Activated B cell treated with CpG ODN at 0.5 μM for 24 hours (primary cell): Measurements from ENCODE around the gene ARHGDIG. TPM values are rescaled to one million over a fixed set of nuclear protein-coding genes. Genes with fewer than 3 reads are reported as not detected.

Experiments used
- ATAC-seq: fragments of 200-7000 bp; cut with Tn5 transposase; one replicate; pipeline ENCODE4 v1.10.0; 2021; ENCODE audit warnings: low read depth, mild to moderate bottlenecking, moderate library complexity
- CTCF ChIA-PET: fragments of 350-600 bp; sonication (Branson Sonifier 250); formaldehyde crosslinking; loops from one replicate; lab custom pipeline; 2021; ENCODE audit warnings: antibody characterized with exemption; lab: Charles Lee
- POLR2A ChIA-PET: fragments of 350-600 bp; sonication (Branson Sonifier 250); formaldehyde crosslinking; loops from one replicate; lab custom pipeline; 2021; ENCODE audit warnings: antibody characterized with exemption; lab: Charles Lee
- DNase-seq: peaks from one replicate; pipeline ENCODE4 v3.0.0; 2022
- H3K27ac Mint-ChIP-seq: one replicate; pipeline ENCODE4 v1.8.0; 2020; ENCODE audit warnings: mixed read lengths
- H3K27me3 Mint-ChIP-seq: one replicate; pipeline ENCODE4 v1.8.0; 2021; ENCODE audit warnings: mixed read lengths
- H3K36me3 Mint-ChIP-seq: one replicate; pipeline ENCODE4 v1.8.0; 2021; ENCODE audit warnings: low read depth, mixed read lengths
- H3K4me1 Mint-ChIP-seq: one replicate; pipeline ENCODE4 v1.8.0; 2021; ENCODE audit warnings: mixed read lengths
- H3K4me3 Mint-ChIP-seq: one replicate; pipeline ENCODE4 v1.8.0; 2020; ENCODE audit warnings: mild to moderate bottlenecking, mixed read lengths
- H3K9me3 Mint-ChIP-seq: one replicate; pipeline ENCODE4 v1.8.0; 2020; ENCODE audit warnings: mixed read lengths
- CTCF ChIP-seq: fragments of 200-600 bp; IDR thresholded peaks from one replicate; pipeline ENCODE4 v1.8.0; 2022; ENCODE audit warnings: antibody characterized with exemption, mild to moderate bottlenecking
- intact Hi-C: fragments of 100-400 bp; cut with micrococcal nuclease; formaldehyde crosslinking; loops from one replicate; pipeline ENCODE4 v1.15.1; 2024
- total RNA-seq: library from RNA; stranded (reverse); gene quantifications from 2 replicates; pipeline ENCODE4 v1.2.3, GENCODE V29; 2022

ARHGDIG gene
- total RNA-seq, 1 donor from 2014 or later = not detected

GRCh38 chr16:301235-301634 is 20.8 kb downstream of the ARHGDIG start:
- intact Hi-C loops = no loop called here
- ChIA-PET CTCF (no interaction called here), POLR2A (no interaction called here)
- no peak for TF ChIP-seq CTCF
- Mint-ChIP-seq H3K27ac (no peak overlapping the region), H3K9me3 (no peaks in the 10 kb centered on the region), H3K4me1 (no peaks in the 10 kb centered on the region), H3K36me3 (peaks cover 41% of the 10 kb centered on the region), H3K27me3 (no peaks in the 10 kb centered on the region), H3K4me3 (no peak overlapping the region)
- ATAC-seq = no peak
- DNase-seq = no peak

GRCh38 chr16:301950-302349 is 21.6 kb downstream of the ARHGDIG start:
- no peaks in the 10 kb centered on the region for H3K4me1 Mint-ChIP-seq
- H3K27ac Mint-ChIP-seq = no peak overlapping the region
- no peaks in the 10 kb centered on the region for H3K27me3 Mint-ChIP-seq
- intact Hi-C loops = no loop called here
- no peaks in the 10 kb centered on the region for H3K9me3 Mint-ChIP-seq
- no peak for TF ChIP-seq CTCF
- CTCF ChIA-PET = no interaction called here
- POLR2A ChIA-PET = no interaction called here
- ATAC-seq (no peak), DNase-seq (no peak)
- peaks cover 45% of the 10 kb centered on the region for H3K36me3 Mint-ChIP-seq
- no peak overlapping the region for H3K4me3 Mint-ChIP-seq

- POLR2A ChIA-PET = interaction anchor here (0.6 kb wide), 1 partner anchor 49 kb away, joined by 3 read pairs; the partner anchor contains the start of gene AXIN1
- intact Hi-C loops = no loop called here
These were observed 23.5 kb downstream of the ARHGDIG start for GRCh38 chr16:303760-304505.

GRCh38 chr16:305916-306626 is 25.7 kb downstream of the ARHGDIG start:
- peaks cover 59% of the 10 kb centered on the region for H3K36me3 Mint-ChIP-seq
- intact Hi-C loops = no loop called here
- H3K27me3 Mint-ChIP-seq = no peaks in the 10 kb centered on the region
- H3K9me3 Mint-ChIP-seq = no peaks in the 10 kb centered on the region
- ChIA-PET POLR2A (no interaction called here), CTCF (no interaction called here)
- no peak for ATAC-seq
- peaks cover 5% of the 10 kb centered on the region for H3K4me1 Mint-ChIP-seq
- no peak for DNase-seq
- no peak overlapping the region for H3K27ac Mint-ChIP-seq
- no peak overlapping the region for H3K4me3 Mint-ChIP-seq
- TF ChIP-seq CTCF = no peak

More at GRCh38 chr16:303760-304505, 23.5 kb downstream of the ARHGDIG start:
- CTCF ChIA-PET = no interaction called here
- peaks cover 52% of the 10 kb centered on the region for H3K36me3 Mint-ChIP-seq
- no peak for ATAC-seq
- H3K4me3 Mint-ChIP-seq = no peak overlapping the region
- no peaks in the 10 kb centered on the region for H3K4me1 Mint-ChIP-seq
- no peaks in the 10 kb centered on the region for H3K27me3 Mint-ChIP-seq
- DNase-seq = no peak
- TF ChIP-seq CTCF = no peak
- no peaks in the 10 kb centered on the region for H3K9me3 Mint-ChIP-seq
- no peak overlapping the region for H3K27ac Mint-ChIP-seq

- ChIA-PET CTCF (no interaction called here), POLR2A (interaction anchor here (0.5 kb wide), 1 partner anchor 64 kb away, joined by 4 read pairs; no protein-coding TSS in a partner anchor)
- H3K27me3 Mint-ChIP-seq = no peaks in the 10 kb centered on the region
- H3K36me3 Mint-ChIP-seq = peaks cover 63% of the 10 kb centered on the region
- ATAC-seq (no peak), DNase-seq (no peak)
- no peak overlapping the region for H3K27ac Mint-ChIP-seq
- intact Hi-C loops = no loop called here
- no peak overlapping the region for H3K4me3 Mint-ChIP-seq
- H3K4me1 Mint-ChIP-seq = peaks cover 5% of the 10 kb centered on the region
- TF ChIP-seq CTCF = no peak
- no peaks in the 10 kb centered on the region for H3K9me3 Mint-ChIP-seq
These were observed 26.6 kb downstream of the ARHGDIG start for GRCh38 chr16:306911-307370.
